PC-9 (cell line): ENCODE measurements around the gene LAMA2.

ENCODE experiments used
- EZH2 ChIP-seq: fragments of 200-600 bp; sonication (generic); IDR thresholded peaks from 2 replicates; pipeline ENCODE4 v1.8.0; 2017; ENCODE audit warnings: antibody characterized with exemption, low read depth
- TF ChIP-seq, protein P1 (sequence below): fragments of 200-600 bp; sonication (generic); conservative IDR thresholded peaks from 2 replicates; pipeline ENCODE4 v1.6.1; 2017; ENCODE audit warnings: mixed run types, antibody characterized with exemption, mild to moderate bottlenecking, moderate library complexity

DNA sequence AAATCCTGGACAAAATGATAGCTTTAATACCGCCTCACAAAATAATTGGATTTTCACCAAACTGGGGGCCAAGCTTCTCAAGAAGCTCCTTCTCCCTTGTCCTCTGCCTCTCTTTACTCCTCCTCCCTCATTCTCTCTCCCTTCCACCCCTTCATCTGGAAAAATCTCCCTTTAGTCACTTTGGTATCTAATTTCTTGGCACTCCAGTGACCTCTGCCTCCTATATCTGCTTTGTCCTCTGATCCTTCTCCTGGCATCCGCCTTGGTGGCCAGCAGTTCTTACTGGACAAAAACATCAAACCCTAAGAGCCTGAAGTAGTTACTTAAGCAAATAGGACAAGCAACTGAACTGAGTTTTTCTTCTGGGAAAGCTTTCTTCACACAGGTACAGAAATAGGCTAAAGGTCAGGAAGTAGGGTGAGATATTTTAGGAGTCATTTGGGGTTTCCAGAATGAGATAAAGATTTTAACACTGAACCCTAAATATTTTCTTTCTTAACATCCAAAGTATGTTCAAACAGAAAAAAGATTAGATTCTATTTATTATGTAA is 606.4 kb downstream of the LAMA2 start:
- TF ChIP-seq, protein P1, sequence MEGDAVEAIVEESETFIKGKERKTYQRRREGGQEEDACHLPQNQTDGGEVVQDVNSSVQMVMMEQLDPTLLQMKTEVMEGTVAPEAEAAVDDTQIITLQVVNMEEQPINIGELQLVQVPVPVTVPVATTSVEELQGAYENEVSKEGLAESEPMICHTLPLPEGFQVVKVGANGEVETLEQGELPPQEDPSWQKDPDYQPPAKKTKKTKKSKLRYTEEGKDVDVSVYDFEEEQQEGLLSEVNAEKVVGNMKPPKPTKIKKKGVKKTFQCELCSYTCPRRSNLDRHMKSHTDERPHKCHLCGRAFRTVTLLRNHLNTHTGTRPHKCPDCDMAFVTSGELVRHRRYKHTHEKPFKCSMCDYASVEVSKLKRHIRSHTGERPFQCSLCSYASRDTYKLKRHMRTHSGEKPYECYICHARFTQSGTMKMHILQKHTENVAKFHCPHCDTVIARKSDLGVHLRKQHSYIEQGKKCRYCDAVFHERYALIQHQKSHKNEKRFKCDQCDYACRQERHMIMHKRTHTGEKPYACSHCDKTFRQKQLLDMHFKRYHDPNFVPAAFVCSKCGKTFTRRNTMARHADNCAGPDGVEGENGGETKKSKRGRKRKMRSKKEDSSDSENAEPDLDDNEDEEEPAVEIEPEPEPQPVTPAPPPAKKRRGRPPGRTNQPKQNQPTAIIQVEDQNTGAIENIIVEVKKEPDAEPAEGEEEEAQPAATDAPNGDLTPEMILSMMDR, result no peak
- TF ChIP-seq EZH2, result no peak
